ENCODE measurements around the gene HMCN2.

The HMCN2 gene

GRCh38 chr9:130347036-130347435, 81.5 kb downstream of the HMCN2 start:
- no peaks in the 10 kb centered on the region for H3K36me3 ChIP-seq (ENCODE audit: insufficient read depth, low read length)
- no peak overlapping the region for H3K9ac ChIP-seq (ENCODE audit: low read depth, low read length)
- peaks cover 3% of the 10 kb centered on the region; the same call in 1 of the 2 replicates for H3K4me1 ChIP-seq (ENCODE audit: insufficient read depth, low read length)
- no peaks in the 10 kb centered on the region for H3K9me3 ChIP-seq (ENCODE audit: control insufficient read depth, insufficient read depth, low read length)

- Histone ChIP-seq H3K9me3 (ENCODE audit: control insufficient read depth, insufficient read depth, low read length) (no peaks in the 10 kb centered on the region), H3K4me1 (ENCODE audit: insufficient read depth, low read length) (peaks cover 3% of the 10 kb centered on the region; the same call in 1 of the 2 replicates)
These were observed 82.4 kb downstream of the HMCN2 start for GRCh38 chr9:130347931-130348330.

GRCh38 chr9:130348341-130348740, 82.8 kb downstream of the HMCN2 start:
- Histone ChIP-seq H3K36me3 (ENCODE audit: insufficient read depth, low read length) (no peaks in the 10 kb centered on the region), H3K4me1 (ENCODE audit: insufficient read depth, low read length) (peaks cover 3% of the 10 kb centered on the region; the same call in 1 of the 2 replicates), H3K9me3 (ENCODE audit: control insufficient read depth, insufficient read depth, low read length) (no peaks in the 10 kb centered on the region), H3K9ac (ENCODE audit: low read depth, low read length) (no peak overlapping the region)

More at GRCh38 chr9:130347931-130348330, 82.4 kb downstream of the HMCN2 start:
- Histone ChIP-seq H3K36me3 (ENCODE audit: insufficient read depth, low read length) (no peaks in the 10 kb centered on the region), H3K9ac (ENCODE audit: low read depth, low read length) (no peak overlapping the region)

- Histone ChIP-seq H3K9me3 (ENCODE audit: control insufficient read depth, insufficient read depth, low read length) (no peaks in the 10 kb centered on the region), H3K9ac (ENCODE audit: low read depth, low read length) (no peak overlapping the region), H3K36me3 (ENCODE audit: insufficient read depth, low read length) (no peaks in the 10 kb centered on the region), H3K4me1 (ENCODE audit: insufficient read depth, low read length) (peaks cover 3% of the 10 kb centered on the region; the same call in 1 of the 2 replicates)
These were observed 83.3 kb downstream of the HMCN2 start for GRCh38 chr9:130348881-130349280.

- Histone ChIP-seq H3K9ac (ENCODE audit: low read depth, low read length) (no peak overlapping the region), H3K4me1 (ENCODE audit: insufficient read depth, low read length) (peaks cover 3% of the 10 kb centered on the region; the same call in 1 of the 2 replicates), H3K36me3 (ENCODE audit: insufficient read depth, low read length) (no peaks in the 10 kb centered on the region), H3K9me3 (ENCODE audit: control insufficient read depth, insufficient read depth, low read length) (no peaks in the 10 kb centered on the region)
These were observed 83.8 kb downstream of the HMCN2 start for GRCh38 chr9:130349398-130349797.

- H3K4me1 ChIP-seq (ENCODE audit: insufficient read depth, low read length), result no peaks in the 10 kb centered on the region
- H3K9ac ChIP-seq (ENCODE audit: low read depth, low read length), result no peak overlapping the region
- H3K9me3 ChIP-seq (ENCODE audit: control insufficient read depth, insufficient read depth, low read length), result no peaks in the 10 kb centered on the region
- no peaks in the 10 kb centered on the region for H3K36me3 ChIP-seq (ENCODE audit: insufficient read depth, low read length)
These were observed 85.8 kb downstream of the HMCN2 start for GRCh38 chr9:130351343-130351742.

GRCh38 chr9:130352081-130352480, 86.5 kb downstream of the HMCN2 start:
- Histone ChIP-seq H3K9ac (ENCODE audit: low read depth, low read length) (no peak overlapping the region), H3K36me3 (ENCODE audit: insufficient read depth, low read length) (no peaks in the 10 kb centered on the region), H3K9me3 (ENCODE audit: control insufficient read depth, insufficient read depth, low read length) (no peaks in the 10 kb centered on the region), H3K4me1 (ENCODE audit: insufficient read depth, low read length) (no peaks in the 10 kb centered on the region)

GRCh38 chr9:130352586-130353285, 87.2 kb downstream of the HMCN2 start:
- H3K9ac ChIP-seq (ENCODE audit: low read depth, low read length), result no peak overlapping the region
- no peaks in the 10 kb centered on the region for H3K4me1 ChIP-seq (ENCODE audit: insufficient read depth, low read length)
- no peaks in the 10 kb centered on the region for H3K9me3 ChIP-seq (ENCODE audit: control insufficient read depth, insufficient read depth, low read length)
- H3K36me3 ChIP-seq (ENCODE audit: insufficient read depth, low read length), result no peaks in the 10 kb centered on the region

- Histone ChIP-seq H3K36me3 (ENCODE audit: insufficient read depth, low read length) (no peaks in the 10 kb centered on the region), H3K9me3 (ENCODE audit: control insufficient read depth, insufficient read depth, low read length) (no peaks in the 10 kb centered on the region), H3K9ac (ENCODE audit: low read depth, low read length) (no peak overlapping the region), H3K4me1 (ENCODE audit: insufficient read depth, low read length) (no peaks in the 10 kb centered on the region)
These were observed 88.8 kb downstream of the HMCN2 start for GRCh38 chr9:130354378-130354777.

GRCh38 chr9:130354806-130355205, 89.2 kb downstream of the HMCN2 start:
- Histone ChIP-seq H3K9me3 (ENCODE audit: control insufficient read depth, insufficient read depth, low read length) (no peaks in the 10 kb centered on the region), H3K9ac (ENCODE audit: low read depth, low read length) (no peak overlapping the region), H3K36me3 (ENCODE audit: insufficient read depth, low read length) (no peaks in the 10 kb centered on the region), H3K4me1 (ENCODE audit: insufficient read depth, low read length) (no peaks in the 10 kb centered on the region; the same call in 1 of the 2 replicates)

GRCh38 chr9:130356033-130356432, 90.5 kb downstream of the HMCN2 start:
- no peak overlapping the region for H3K9ac ChIP-seq (ENCODE audit: low read depth, low read length)
- H3K36me3 ChIP-seq (ENCODE audit: insufficient read depth, low read length), result no peaks in the 10 kb centered on the region
- no peaks in the 10 kb centered on the region for H3K9me3 ChIP-seq (ENCODE audit: control insufficient read depth, insufficient read depth, low read length)
- H3K4me1 ChIP-seq (ENCODE audit: insufficient read depth, low read length), result no peaks in the 10 kb centered on the region; the same call in 1 of the 2 replicates

- no peaks in the 10 kb centered on the region; the same call in 1 of the 2 replicates for H3K4me1 ChIP-seq (ENCODE audit: insufficient read depth, low read length)
- H3K9ac ChIP-seq (ENCODE audit: low read depth, low read length), result no peak overlapping the region
- no peaks in the 10 kb centered on the region for H3K36me3 ChIP-seq (ENCODE audit: insufficient read depth, low read length)
- H3K9me3 ChIP-seq (ENCODE audit: control insufficient read depth, insufficient read depth, low read length), result no peaks in the 10 kb centered on the region
These were observed 91.5 kb downstream of the HMCN2 start for GRCh38 chr9:130356877-130357584.

GRCh38 chr9:130358928-130359327, 93.4 kb downstream of the HMCN2 start:
- H3K36me3 ChIP-seq (ENCODE audit: insufficient read depth, low read length), result no peaks in the 10 kb centered on the region
- H3K9me3 ChIP-seq (ENCODE audit: control insufficient read depth, insufficient read depth, low read length), result no peaks in the 10 kb centered on the region
- no peaks in the 10 kb centered on the region; the same call in 1 of the 2 replicates for H3K4me1 ChIP-seq (ENCODE audit: insufficient read depth, low read length)
- H3K9ac ChIP-seq (ENCODE audit: low read depth, low read length), result no peak overlapping the region

GRCh38 chr9:130359819-130360218, 94.3 kb downstream of the HMCN2 start:
- Histone ChIP-seq H3K9me3 (ENCODE audit: control insufficient read depth, insufficient read depth, low read length) (no peaks in the 10 kb centered on the region), H3K9ac (ENCODE audit: low read depth, low read length) (no peak overlapping the region), H3K36me3 (ENCODE audit: insufficient read depth, low read length) (no peaks in the 10 kb centered on the region), H3K4me1 (ENCODE audit: insufficient read depth, low read length) (no peaks in the 10 kb centered on the region; the same call in 1 of the 2 replicates)

GRCh38 chr9:130360672-130361071, 95.1 kb downstream of the HMCN2 start:
- Histone ChIP-seq H3K36me3 (ENCODE audit: insufficient read depth, low read length) (no peaks in the 10 kb centered on the region), H3K9me3 (ENCODE audit: control insufficient read depth, insufficient read depth, low read length) (no peaks in the 10 kb centered on the region), H3K9ac (ENCODE audit: low read depth, low read length) (no peak overlapping the region), H3K4me1 (ENCODE audit: insufficient read depth, low read length) (no peaks in the 10 kb centered on the region; the same call in 1 of the 2 replicates)

Data from ES-I3 (cell line).